ENCODE data around the gene LILRA5. TPM values are rescaled to one million over a fixed set of nuclear protein-coding genes. Genes with fewer than 3 reads are reported as not detected.

Gene LILRA5
- not detected in 2 replicates for total RNA-seq

GRCh38 chr19:54312436-54313377 lies at the start of gene LILRA5:
Gene LILRA5, minus strand, starts transcription at chr19:54313166. Its CDS starts 147 bp downstream, at chr19:54313019.

GRCh38 chr19:54281007-54281728 lies 31.8 kb downstream of the LILRA5 start, which contains the start of gene LILRB2:
Gene LILRB2, minus strand, starts transcription at chr19:54281110. Its CDS starts 614 bp downstream, at chr19:54280496.

GRCh38 chr19:54257116-54257480 lies 55.9 kb downstream of the LILRA5 start, which contains the start of gene LILRB5:
Gene LILRB5, minus strand, starts transcription at chr19:54257273. Its CDS starts 80 bp downstream, at chr19:54257193.

Other genes starting within 250 kb of the LILRA5 start
- gene VSTM1, start 249.3 kb downstream of the LILRA5 start, total RNA-seq, result not detected in 2 replicates
- not detected in 2 replicates for gene TARM1, start 231.8 kb downstream of the LILRA5 start, total RNA-seq
- 1.0 TPM in 1 of 2 replicates, not detected in the other for gene OSCAR, start 212.4 kb downstream of the LILRA5 start, total RNA-seq
- gene NDUFA3, start 210.3 kb downstream of the LILRA5 start, total RNA-seq, result 47.6 and 138 TPM in 2 replicates
- 21.6 and 33.9 TPM in 2 replicates for gene TFPT, start 197.5 kb downstream of the LILRA5 start, total RNA-seq
- 72.5 and 75.6 TPM in 2 replicates for gene PRPF31, start 197.4 kb downstream of the LILRA5 start, total RNA-seq
- 15.9 and 29.4 TPM in 2 replicates for gene CNOT3, start 175.4 kb downstream of the LILRA5 start, total RNA-seq
- gene LENG1, start 153.4 kb downstream of the LILRA5 start, total RNA-seq, result 7.8 and 8.5 TPM in 2 replicates
- 3.9 TPM in 1 of 2 replicates, not detected in the other for gene TMC4, start 140.0 kb downstream of the LILRA5 start, total RNA-seq
- 139 and 146 TPM in 2 replicates for gene MBOAT7, start 123.6 kb downstream of the LILRA5 start, total RNA-seq
- 112 and 138 TPM in 2 replicates for gene TSEN34, start 121.9 kb downstream of the LILRA5 start, total RNA-seq
- gene RPS9, start 112.3 kb downstream of the LILRA5 start, total RNA-seq, result 2,860 and 3,258 TPM in 2 replicates
- gene LILRB3, start 90.2 kb downstream of the LILRA5 start, total RNA-seq, result not detected in 2 replicates
- gene LILRA6, start 70.4 kb downstream of the LILRA5 start, total RNA-seq, result not detected in 2 replicates
- not detected in 2 replicates for gene LILRB5, start 55.9 kb downstream of the LILRA5 start, total RNA-seq
- gene LILRB2, start 32.1 kb downstream of the LILRA5 start, total RNA-seq, result not detected in 2 replicates
- not detected in 2 replicates for gene LILRA4, start 26.0 kb upstream of the LILRA5 start, total RNA-seq
- gene LAIR1, start 51.8 kb upstream of the LILRA5 start, total RNA-seq, result 0.08 TPM in 1 of 2 replicates, not detected in the other
- gene TTYH1, start 102.3 kb upstream of the LILRA5 start, total RNA-seq, result not detected in 2 replicates
- 15.6 and 43.0 TPM in 2 replicates for gene LENG8, start 136.0 kb upstream of the LILRA5 start, total RNA-seq
- 6.3 TPM in 2 replicates for gene LENG9, start 150.6 kb upstream of the LILRA5 start, total RNA-seq
- 56.0 and 60.0 TPM in 2 replicates for gene CDC42EP5, start 160.1 kb upstream of the LILRA5 start, total RNA-seq
- not detected in 2 replicates for gene LAIR2, start 189.7 kb upstream of the LILRA5 start, total RNA-seq